Lower leg skin (tissue), 4 donors: ENCODE data around the gene DISP2. TPM values are rescaled to one million over a fixed set of nuclear protein-coding genes. Genes with fewer than 3 reads are reported as not detected.
A peak's percentile ranks its signal among the peaks of the same experiment; 100 is the strongest.

Experiments used
- DNase-seq, 2 donors: peaks; one replicate each; pipeline ENCODE4 v3.0.0-alpha.2; 2019; ENCODE audit warnings: low spot score in 2 of 2
- H3K4me3 ChIP-seq: fragments of 200-600 bp; sonication (generic); 2 replicates; pipeline ENCODE4 v1.5.1; 2017; ENCODE audit warnings: mild to moderate bottlenecking, low read depth; ENCODE audit not compliant: poor library complexity, severe bottlenecking
- POLR2A ChIP-seq, 2 donors: fragments of 450-650 bp; IDR thresholded peaks; one replicate each; pipeline ENCODE4 v1.6.1; 2016 to 2017; ENCODE audit warnings: antibody characterized with exemption in 2 of 2, mild to moderate bottlenecking in 1 of 2, moderate library complexity in 1 of 2
- WGBS, 2 donors: methylation state at CpG; one replicate each; pipeline ENCODE4 v1.1.5; 2018; 5-methylcytosine and 5-hydroxymethylcytosine counted together
- intact Hi-C: fragments of 100-400 bp; cut with DNase I; formaldehyde crosslinking; loops from one replicate; pipeline ENCODE4 v1.15.0; 2023; ENCODE audit warnings: low total_unique reads
- total RNA-seq, 4 donors: library from RNA; depleted of rRNA; stranded (reverse); fragments of >200 nt; gene quantifications; one replicate each; pipeline ENCODE4 v1.1.0, GENCODE V29; 2016
- TF ChIP-seq, protein P1 (sequence below), 3 donors: fragments of 450-650 bp; IDR thresholded peaks; one replicate each; pipeline ENCODE4 v1.5.1; 2016; ENCODE audit warnings: antibody characterized with exemption in 3 of 3, mild to moderate bottlenecking in 3 of 3, moderate library complexity in 2 of 3

DISP2 gene
- total RNA-seq, 4 donors from 2014 or later = 0.05 to 0.08 (median 0.06) TPM; not detected in 1

DNA sequence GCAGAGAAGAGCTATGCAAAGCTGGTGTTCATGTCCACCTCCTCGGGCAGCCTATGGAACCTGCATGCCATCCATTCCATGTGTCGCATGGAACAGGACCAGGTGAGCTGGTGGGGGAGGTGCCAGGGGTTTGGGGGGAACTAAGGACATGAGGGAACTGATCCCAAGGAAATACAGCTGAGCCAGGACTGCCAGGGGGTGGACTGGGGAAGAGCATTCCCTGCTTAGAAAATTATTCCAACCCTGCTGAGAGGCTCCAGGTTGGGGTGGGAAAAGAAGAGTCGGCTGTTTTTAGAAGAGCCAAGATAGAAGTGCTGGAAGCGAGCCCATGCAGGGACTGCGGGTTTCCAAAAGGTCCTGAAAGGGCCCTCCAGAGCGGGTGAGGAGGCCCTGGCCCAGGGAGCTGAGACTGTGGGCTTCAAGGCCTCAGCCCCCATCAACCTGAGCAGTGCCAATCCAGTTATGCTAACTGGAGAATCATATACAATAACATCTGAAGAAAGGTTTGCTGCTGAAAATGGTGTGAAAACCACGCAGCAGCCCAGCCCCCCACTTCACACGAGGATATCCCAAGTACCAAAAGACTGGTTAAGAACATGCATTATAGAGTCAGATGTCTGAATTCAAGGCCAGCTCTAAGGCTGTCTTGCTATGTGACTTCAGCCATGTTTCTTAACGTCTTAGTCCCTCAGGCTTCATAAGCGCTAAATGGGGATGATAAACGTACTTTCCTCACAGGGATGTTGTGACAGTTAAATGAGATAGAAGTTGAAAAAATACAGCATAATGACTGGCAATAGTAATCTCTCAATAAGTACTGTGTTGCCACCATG lies 7.8 kb downstream of the DISP2 start:
- 87 to 88% methylated on average over 11 of the region's 11 CpGs for WGBS, 2 donors
- no peak for DNase-seq
- no peak overlapping the region for H3K4me3 ChIP-seq
- intact Hi-C loops = loop anchor here (10.0 kb wide), 1 partner anchor 81 kb away; the partner anchor contains the start of gene ANKRD63
- TF ChIP-seq, protein P1, sequence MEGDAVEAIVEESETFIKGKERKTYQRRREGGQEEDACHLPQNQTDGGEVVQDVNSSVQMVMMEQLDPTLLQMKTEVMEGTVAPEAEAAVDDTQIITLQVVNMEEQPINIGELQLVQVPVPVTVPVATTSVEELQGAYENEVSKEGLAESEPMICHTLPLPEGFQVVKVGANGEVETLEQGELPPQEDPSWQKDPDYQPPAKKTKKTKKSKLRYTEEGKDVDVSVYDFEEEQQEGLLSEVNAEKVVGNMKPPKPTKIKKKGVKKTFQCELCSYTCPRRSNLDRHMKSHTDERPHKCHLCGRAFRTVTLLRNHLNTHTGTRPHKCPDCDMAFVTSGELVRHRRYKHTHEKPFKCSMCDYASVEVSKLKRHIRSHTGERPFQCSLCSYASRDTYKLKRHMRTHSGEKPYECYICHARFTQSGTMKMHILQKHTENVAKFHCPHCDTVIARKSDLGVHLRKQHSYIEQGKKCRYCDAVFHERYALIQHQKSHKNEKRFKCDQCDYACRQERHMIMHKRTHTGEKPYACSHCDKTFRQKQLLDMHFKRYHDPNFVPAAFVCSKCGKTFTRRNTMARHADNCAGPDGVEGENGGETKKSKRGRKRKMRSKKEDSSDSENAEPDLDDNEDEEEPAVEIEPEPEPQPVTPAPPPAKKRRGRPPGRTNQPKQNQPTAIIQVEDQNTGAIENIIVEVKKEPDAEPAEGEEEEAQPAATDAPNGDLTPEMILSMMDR (IDR thresholded peaks at IDR 0.05) = no peak
- no peak for TF ChIP-seq POLR2A (IDR thresholded peaks at IDR 0.05)

DNA sequence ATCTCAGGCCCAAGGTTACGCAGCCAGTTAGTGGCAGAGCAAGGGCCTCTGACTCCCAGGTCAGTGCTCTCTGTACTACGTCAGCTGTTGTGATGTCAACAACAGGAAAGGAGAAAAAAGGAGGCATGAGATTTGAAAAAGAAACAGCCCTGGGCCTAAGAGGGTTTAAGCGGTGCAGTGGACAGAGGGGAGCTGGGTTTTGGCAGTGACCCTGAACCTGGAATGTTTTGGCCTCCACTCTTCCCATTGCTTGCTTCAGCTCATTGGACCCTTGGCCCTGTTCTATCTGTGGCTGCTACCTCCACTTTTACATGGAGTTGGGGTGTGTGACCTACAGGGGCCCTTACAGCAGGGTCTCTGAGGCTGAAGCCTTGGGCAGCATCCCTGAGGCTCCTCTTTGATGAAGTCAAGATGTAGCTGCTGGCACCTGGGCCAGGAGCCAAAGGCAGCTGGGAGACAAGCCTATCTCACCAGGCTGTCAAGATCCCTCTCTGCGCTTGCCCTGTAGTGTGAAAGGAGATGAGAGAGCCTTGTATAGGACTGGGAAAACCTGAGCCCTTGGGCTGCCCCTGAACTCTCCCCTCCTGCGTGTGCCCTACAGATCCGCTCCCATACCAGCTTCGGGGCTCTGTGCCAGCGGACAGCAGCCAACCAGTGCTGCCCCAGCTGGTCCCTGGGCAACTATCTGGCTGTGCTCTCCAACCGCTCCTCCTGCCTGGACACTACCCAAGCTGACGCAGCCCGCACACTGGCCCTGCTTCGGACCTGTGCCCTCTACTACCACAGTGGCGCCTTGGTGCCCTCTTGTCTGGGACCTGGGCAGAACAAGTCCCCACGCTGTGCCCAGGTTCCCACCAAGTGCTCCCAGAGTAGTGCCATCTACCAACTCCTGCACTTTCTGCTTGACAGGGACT lies 8.7 kb downstream of the DISP2 start:
- no peak for DNase-seq
- intact Hi-C loops = loop anchor here (10.0 kb wide), 1 partner anchor 82 kb away; the partner anchor contains the start of gene ANKRD63
- no peak for TF ChIP-seq POLR2A (IDR thresholded peaks at IDR 0.05)
- TF ChIP-seq, protein P1 (IDR thresholded peaks at IDR 0.05) = no peak
- 78 to 87% methylated on average over 11 to 14 of the region's 14 CpGs for WGBS, 2 donors
- no peak overlapping the region for H3K4me3 ChIP-seq

DNA sequence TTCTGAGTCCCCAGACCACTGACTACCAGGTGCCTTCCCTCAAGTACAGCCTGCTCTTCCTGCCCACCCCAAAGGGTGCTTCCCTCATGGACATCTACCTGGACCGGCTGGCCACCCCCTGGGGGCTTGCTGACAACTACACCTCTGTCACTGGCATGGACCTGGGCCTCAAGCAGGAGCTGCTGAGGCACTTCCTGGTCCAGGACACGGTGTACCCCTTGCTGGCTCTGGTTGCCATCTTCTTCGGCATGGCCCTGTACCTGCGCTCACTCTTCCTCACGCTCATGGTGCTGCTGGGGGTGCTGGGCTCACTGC lies 9.3 kb downstream of the DISP2 start:
- intact Hi-C loops = loop anchor here (10.0 kb wide), 1 partner anchor 83 kb away; the partner anchor contains the start of gene ANKRD63
- TF ChIP-seq, protein P1 (IDR thresholded peaks at IDR 0.05) = no peak
- TF ChIP-seq POLR2A (IDR thresholded peaks at IDR 0.05) = no peak
- no peak overlapping the region for H3K4me3 ChIP-seq
- WGBS, 2 donors = 71 to 79% methylated on average over 5 of the region's 5 CpGs
- DNase-seq = no peak

DNA sequence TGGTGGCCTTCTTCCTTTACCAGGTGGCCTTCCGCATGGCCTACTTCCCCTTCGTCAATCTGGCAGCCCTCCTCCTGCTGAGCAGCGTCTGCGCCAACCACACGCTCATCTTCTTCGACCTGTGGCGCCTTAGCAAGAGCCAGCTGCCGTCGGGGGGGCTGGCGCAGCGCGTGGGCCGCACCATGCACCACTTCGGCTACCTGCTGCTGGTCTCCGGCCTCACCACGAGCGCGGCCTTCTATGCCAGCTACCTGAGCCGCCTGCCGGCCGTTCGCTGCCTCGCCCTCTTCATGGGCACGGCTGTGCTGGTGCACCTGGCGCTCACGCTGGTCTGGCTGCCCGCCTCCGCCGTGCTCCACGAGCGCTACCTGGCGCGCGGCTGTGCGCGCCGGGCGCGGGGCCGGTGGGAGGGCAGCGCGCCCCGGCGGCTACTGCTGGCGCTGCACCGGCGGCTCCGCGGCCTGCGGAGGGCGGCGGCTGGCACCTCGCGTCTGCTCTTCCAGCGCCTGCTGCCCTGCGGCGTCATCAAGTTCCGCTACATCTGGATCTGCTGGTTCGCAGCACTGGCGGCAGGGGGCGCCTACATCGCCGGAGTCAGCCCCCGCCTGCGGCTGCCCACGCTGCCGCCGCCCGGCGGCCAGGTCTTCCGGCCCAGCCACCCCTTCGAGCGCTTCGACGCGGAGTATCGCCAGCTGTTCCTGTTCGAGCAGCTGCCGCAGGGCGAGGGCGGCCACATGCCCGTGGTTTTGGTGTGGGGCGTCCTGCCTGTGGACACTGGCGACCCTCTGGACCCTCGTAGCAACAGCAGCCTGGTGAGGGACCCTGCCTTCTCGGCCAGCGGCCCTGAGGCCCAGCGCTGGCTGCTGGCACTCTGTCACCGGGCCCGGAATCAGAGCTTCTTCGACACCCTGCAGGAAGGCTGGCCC lies 9.9 kb downstream of the DISP2 start:
- 16 to 21% methylated on average over 34 to 52 of the region's 91 CpGs for WGBS, 2 donors
- DNase-seq = peak; percentile 73 to 95
- intact Hi-C loops = loop anchor here (10.0 kb wide), 1 partner anchor 83 kb away; the partner anchor contains the start of gene ANKRD63
- TF ChIP-seq POLR2A (IDR thresholded peaks at IDR 0.05) = no peak
- TF ChIP-seq, protein P1 (IDR thresholded peaks at IDR 0.05) = peak in 1 of 3 donors; percentile 30
- no peak overlapping the region for H3K4me3 ChIP-seq
